HG02870 (cell line): ENCODE results near the gene MAP3K20.
"Not testable (repeated sequence)": the region's sequence is repeated elsewhere in the genome, so short reads cannot be mapped to it uniquely, and the experiment has no call there.

Experiments
- ATAC-seq: cut with Tn5 transposase; IDR thresholded peaks from one replicate; pipeline ENCODE4 v1.9.1; 2021; ENCODE audit warnings: mild to moderate bottlenecking, moderate library complexity; ENCODE audit not compliant: unreplicated experiment

The MAP3K20 gene

GRCh38 chr2:173119069-173119807, 43.6 kb downstream of the MAP3K20 start:
- ATAC-seq: no peak

- peak; percentile 50 for ATAC-seq
Observed at GRCh38 chr2:173119944-173120343, 44.3 kb downstream of the MAP3K20 start.

GRCh38 chr2:173122936-173123335, 47.3 kb downstream of the MAP3K20 start:
- ATAC-seq: no peak

GRCh38 chr2:173124441-173124840, 48.8 kb downstream of the MAP3K20 start:
- no peak for ATAC-seq

GRCh38 chr2:173126819-173127218, 51.2 kb downstream of the MAP3K20 start:
- ATAC-seq: no peak

GRCh38 chr2:173128132-173128531, 52.5 kb downstream of the MAP3K20 start:
- ATAC-seq: not testable (repeated sequence)

GRCh38 chr2:173130496-173131465, 55.1 kb downstream of the MAP3K20 start:
- no peak for ATAC-seq

- ATAC-seq: no peak
Observed at GRCh38 chr2:173132531-173132930, 56.9 kb downstream of the MAP3K20 start.

GRCh38 chr2:173134703-173135102, 59.1 kb downstream of the MAP3K20 start:
- ATAC-seq: no peak

- ATAC-seq: no peak
Observed at GRCh38 chr2:173136067-173136466, 60.4 kb downstream of the MAP3K20 start.

GRCh38 chr2:173136599-173136998, 61.0 kb downstream of the MAP3K20 start:
- ATAC-seq: no peak

- no peak for ATAC-seq
Observed at GRCh38 chr2:173137610-173138009, 62.0 kb downstream of the MAP3K20 start.

- ATAC-seq: no peak
Observed at GRCh38 chr2:173138962-173139361, 63.3 kb downstream of the MAP3K20 start.

GRCh38 chr2:173141666-173142065, 66.0 kb downstream of the MAP3K20 start:
- no peak for ATAC-seq

- ATAC-seq: no peak
Observed at GRCh38 chr2:173145454-173145853, 69.8 kb downstream of the MAP3K20 start.

GRCh38 chr2:173146590-173146989, 70.9 kb downstream of the MAP3K20 start:
- ATAC-seq: no peak

- ATAC-seq: no peak
Observed at GRCh38 chr2:173148520-173148919, 72.9 kb downstream of the MAP3K20 start.

GRCh38 chr2:173149491-173149890, 73.8 kb downstream of the MAP3K20 start:
- ATAC-seq: no peak

- no peak for ATAC-seq
Observed at GRCh38 chr2:173150087-173150486, 74.4 kb downstream of the MAP3K20 start.

GRCh38 chr2:173150963-173151362, 75.3 kb downstream of the MAP3K20 start:
- ATAC-seq: no peak

- ATAC-seq: peak; percentile 68
Observed at GRCh38 chr2:173151671-173152401, 76.2 kb downstream of the MAP3K20 start.
